PC-3 (cell line): ENCODE measurements around the gene ETNK2.

Source experiments
- EZH2 ChIP-seq: fragments of 300-600 bp; sonication (generic); IDR thresholded peaks from one replicate; pipeline ENCODE4 v1.6.1; 2017; ENCODE audit warnings: antibody characterized with exemption, mild to moderate bottlenecking, low read length; ENCODE audit not compliant: unreplicated experiment
- TF ChIP-seq, protein P1 (sequence below): fragments of 300-600 bp; sonication (generic); conservative IDR thresholded peaks from 2 replicates; pipeline ENCODE4 v1.5.1; 2017; ENCODE audit warnings: antibody characterized with exemption, low read depth, mild to moderate bottlenecking, low read length

DNA sequence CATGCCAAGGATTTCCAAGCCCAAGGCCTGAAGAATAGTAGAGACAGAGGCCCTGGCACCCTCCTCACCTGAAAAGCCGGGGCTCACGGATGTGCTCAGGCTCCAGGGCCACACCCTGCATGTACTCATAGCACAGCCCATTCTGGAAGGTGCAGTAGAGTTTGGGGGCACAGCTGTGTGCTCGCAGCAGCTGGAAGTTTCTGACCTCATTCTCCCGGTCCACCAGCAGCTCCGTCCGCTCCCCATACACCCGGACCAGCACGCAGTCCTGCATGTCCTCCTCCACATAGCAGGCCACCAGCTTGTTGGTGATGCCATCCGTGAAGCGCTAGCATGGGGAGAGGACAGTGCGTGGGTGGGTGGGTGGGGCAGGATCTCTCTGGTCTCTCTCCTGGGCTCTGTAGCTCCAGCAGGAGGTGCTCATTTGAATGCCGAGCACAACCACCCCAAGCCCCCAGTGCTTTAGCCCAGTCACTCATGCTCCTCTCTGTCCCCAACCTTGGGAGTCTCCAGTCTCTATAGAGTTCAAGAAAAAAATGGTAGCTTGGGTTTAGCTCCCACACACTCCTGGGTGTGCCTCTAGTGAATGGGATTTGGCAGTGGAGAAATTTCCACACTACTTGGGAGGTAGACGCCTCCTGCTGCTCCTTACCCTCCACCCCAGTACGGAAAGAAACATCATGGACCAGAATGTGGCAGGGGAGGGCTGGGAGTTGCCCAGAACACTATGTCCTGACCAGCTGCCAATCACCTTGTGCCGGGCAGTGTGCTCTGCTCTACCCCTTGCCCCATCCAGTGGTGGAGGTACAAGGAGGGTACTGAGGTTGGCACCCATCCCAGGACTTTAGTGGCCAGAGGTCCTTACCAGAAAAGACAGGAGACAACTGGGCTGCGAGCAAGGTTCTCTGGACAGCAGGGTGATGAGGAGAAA is 1.9 kb downstream of the ETNK2 start:
- TF ChIP-seq, protein P1, sequence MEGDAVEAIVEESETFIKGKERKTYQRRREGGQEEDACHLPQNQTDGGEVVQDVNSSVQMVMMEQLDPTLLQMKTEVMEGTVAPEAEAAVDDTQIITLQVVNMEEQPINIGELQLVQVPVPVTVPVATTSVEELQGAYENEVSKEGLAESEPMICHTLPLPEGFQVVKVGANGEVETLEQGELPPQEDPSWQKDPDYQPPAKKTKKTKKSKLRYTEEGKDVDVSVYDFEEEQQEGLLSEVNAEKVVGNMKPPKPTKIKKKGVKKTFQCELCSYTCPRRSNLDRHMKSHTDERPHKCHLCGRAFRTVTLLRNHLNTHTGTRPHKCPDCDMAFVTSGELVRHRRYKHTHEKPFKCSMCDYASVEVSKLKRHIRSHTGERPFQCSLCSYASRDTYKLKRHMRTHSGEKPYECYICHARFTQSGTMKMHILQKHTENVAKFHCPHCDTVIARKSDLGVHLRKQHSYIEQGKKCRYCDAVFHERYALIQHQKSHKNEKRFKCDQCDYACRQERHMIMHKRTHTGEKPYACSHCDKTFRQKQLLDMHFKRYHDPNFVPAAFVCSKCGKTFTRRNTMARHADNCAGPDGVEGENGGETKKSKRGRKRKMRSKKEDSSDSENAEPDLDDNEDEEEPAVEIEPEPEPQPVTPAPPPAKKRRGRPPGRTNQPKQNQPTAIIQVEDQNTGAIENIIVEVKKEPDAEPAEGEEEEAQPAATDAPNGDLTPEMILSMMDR, result no peak
- TF ChIP-seq EZH2, result no peak
